WERI-Rb-1 (cell line): Measurements from ENCODE around the gene MADD.

Source experiments
- DNase-seq: peaks from one replicate; pipeline ENCODE4 v3.0.0-alpha.2; 2020
- H3K27ac ChIP-seq: fragments of 250-450 bp; sonication (Bioruptor Pico); 2 replicates; pipeline ENCODE4 v1.5.1; 2020; ENCODE audit warnings: mild to moderate bottlenecking, moderate library complexity
- H3K27me3 ChIP-seq: fragments of 250-450 bp; sonication (Bioruptor Pico); 2 replicates; pipeline ENCODE4 v1.5.1; 2021; ENCODE audit warnings: mild to moderate bottlenecking, low read depth, moderate library complexity; ENCODE audit not compliant: insufficient read depth, severe bottlenecking
- H3K36me3 ChIP-seq: fragments of 250-450 bp; sonication (Bioruptor Pico); 2 replicates; pipeline ENCODE4 v1.5.1; 2020; ENCODE audit warnings: mild to moderate bottlenecking, moderate library complexity
- H3K4me3 ChIP-seq: 2 replicates; pipeline ENCODE4 v1.5.1; 2011; ENCODE audit warnings: low read depth, mild to moderate bottlenecking, control low read depth, low read length
- H3K9me3 ChIP-seq: fragments of 250-450 bp; sonication (Bioruptor Pico); 2 replicates; pipeline ENCODE4 v1.5.1; 2021; ENCODE audit warnings: mild to moderate bottlenecking, moderate library complexity; ENCODE audit not compliant: severe bottlenecking
- TF ChIP-seq, protein P1 (sequence below): IDR thresholded peaks from 2 replicates; pipeline ENCODE4 v1.5.1; 2011; ENCODE audit warnings: low read depth, mild to moderate bottlenecking, control low read depth, inconsistent platforms, low read length

The MADD gene

DNA sequence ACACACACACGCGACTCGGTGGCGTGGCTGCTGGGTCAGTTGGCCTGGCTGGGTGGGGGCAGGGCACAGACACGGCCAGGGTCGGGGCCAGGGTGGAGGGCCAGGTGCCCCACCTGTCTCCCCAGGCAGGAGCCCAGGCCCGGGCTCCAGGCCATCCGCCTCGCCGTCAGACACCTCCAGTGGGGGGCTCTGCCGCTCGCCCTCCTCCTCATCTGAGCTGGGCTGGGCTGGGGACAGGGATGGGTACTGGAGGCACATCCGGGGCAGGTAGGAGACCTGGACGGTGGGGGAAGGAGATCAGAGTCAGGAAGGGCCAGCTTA lies 88.8 kb downstream of the MADD start:
- H3K4me3 ChIP-seq = no peak overlapping the region
- H3K36me3 ChIP-seq = no peaks in the 10 kb centered on the region
- H3K27ac ChIP-seq = no peak overlapping the region
- no peaks in the 10 kb centered on the region for H3K9me3 ChIP-seq
- TF ChIP-seq, protein P1, sequence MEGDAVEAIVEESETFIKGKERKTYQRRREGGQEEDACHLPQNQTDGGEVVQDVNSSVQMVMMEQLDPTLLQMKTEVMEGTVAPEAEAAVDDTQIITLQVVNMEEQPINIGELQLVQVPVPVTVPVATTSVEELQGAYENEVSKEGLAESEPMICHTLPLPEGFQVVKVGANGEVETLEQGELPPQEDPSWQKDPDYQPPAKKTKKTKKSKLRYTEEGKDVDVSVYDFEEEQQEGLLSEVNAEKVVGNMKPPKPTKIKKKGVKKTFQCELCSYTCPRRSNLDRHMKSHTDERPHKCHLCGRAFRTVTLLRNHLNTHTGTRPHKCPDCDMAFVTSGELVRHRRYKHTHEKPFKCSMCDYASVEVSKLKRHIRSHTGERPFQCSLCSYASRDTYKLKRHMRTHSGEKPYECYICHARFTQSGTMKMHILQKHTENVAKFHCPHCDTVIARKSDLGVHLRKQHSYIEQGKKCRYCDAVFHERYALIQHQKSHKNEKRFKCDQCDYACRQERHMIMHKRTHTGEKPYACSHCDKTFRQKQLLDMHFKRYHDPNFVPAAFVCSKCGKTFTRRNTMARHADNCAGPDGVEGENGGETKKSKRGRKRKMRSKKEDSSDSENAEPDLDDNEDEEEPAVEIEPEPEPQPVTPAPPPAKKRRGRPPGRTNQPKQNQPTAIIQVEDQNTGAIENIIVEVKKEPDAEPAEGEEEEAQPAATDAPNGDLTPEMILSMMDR = no peak
- no peaks in the 10 kb centered on the region for H3K27me3 ChIP-seq
- no peak for DNase-seq

DNA sequence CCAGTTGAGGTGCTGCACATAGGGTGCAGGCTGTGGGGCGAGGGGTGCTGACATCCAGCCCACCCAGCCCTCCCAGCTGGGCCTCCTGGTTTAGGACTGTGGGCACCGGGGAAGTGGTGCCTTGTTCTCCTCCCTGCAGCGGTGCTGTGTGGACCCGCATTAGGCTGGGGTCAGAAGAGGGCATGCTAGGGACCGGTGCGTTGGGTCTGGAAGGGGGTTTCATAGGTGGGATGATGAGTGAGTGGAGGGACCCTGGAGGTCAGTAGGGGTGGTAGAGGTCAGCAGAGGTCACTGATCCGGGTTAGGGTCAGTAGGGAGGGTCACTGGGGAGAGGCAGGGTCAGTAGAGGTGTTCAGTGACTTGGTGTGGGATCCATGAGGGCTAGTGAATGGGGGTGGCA lies 89.2 kb downstream of the MADD start:
- DNase-seq = no peak
- Histone ChIP-seq H3K9me3 (no peaks in the 10 kb centered on the region), H3K36me3 (no peaks in the 10 kb centered on the region), H3K27ac (no peak overlapping the region), H3K4me3 (no peak overlapping the region), H3K27me3 (no peaks in the 10 kb centered on the region)
- TF ChIP-seq, protein P1 = no peak

DNA sequence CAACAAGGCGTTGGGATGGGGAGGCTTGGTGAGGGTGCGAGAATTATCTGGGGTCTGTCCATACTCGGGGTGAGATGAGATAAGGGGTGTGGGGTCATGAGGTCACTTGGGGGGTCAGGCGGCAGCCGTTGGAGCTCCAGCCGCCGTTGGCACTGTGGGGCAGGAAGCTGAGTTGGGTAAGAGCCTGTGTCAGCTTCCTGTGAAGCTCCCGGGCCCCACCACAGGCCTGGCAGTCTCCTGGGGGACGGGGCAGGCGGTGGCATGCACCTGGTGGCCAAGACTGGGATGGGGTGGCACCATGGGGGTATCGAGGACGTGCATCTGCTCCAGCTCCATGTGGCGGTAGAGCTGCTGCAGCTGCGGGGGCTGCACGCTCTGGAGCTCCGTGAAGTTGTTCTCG lies 89.7 kb downstream of the MADD start:
- Histone ChIP-seq H3K27ac (no peak overlapping the region), H3K4me3 (no peak overlapping the region)
- DNase-seq = no peak

DNA sequence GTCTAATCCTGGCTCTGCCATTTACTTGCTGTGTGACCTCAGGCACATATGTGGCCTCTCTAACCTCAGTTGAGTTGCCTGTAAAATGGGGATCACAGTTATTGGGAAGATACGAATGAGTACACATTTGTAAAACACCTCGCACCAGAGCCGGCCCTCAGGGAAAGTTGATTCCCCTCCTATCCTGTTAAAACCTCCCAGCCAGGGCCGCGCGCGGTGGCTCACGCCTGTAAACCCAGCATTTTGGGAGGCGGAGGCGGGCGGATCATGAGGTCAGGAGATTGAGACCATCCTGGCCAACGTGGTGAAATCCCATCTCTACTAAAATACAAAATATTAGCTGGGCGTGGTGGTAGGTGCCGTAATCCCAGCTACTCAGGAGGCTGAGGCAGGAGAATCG lies 90.4 kb downstream of the MADD start:
- Histone ChIP-seq H3K27ac (no peak overlapping the region), H3K36me3 (no peaks in the 10 kb centered on the region), H3K27me3 (no peaks in the 10 kb centered on the region), H3K9me3 (no peaks in the 10 kb centered on the region), H3K4me3 (no peak overlapping the region)
- no peak for DNase-seq
- TF ChIP-seq, protein P1 = no peak

More for the DNA sequence above, 89.7 kb downstream of the MADD start:
- no peaks in the 10 kb centered on the region for H3K27me3 ChIP-seq
- no peaks in the 10 kb centered on the region for H3K36me3 ChIP-seq
- no peaks in the 10 kb centered on the region for H3K9me3 ChIP-seq
- TF ChIP-seq, protein P1 = no peak

DNA sequence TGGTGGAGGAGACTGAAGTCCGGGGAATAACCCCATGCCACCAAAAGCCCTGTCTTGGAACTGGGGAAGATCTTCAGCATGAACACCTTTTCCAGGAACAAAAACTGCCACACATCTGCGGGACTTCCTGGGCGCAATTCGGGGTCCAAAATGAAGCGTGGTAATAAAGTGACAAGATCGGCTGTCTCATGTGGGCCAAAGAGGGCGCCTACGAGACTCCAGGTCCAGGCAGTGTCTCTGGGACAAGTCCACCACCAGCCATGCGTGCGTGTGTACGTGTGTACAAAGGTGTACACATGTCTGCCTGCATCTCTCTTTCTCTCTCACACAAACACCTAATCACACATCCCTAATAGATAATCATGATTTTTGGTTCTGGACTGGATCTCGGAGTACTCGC lies 91.5 kb downstream of the MADD start:
- Histone ChIP-seq H3K36me3 (no peaks in the 10 kb centered on the region), H3K4me3 (no peak overlapping the region), H3K9me3 (no peaks in the 10 kb centered on the region), H3K27ac (no peak overlapping the region), H3K27me3 (no peaks in the 10 kb centered on the region)
- TF ChIP-seq, protein P1 = no peak
- DNase-seq = no peak

DNA sequence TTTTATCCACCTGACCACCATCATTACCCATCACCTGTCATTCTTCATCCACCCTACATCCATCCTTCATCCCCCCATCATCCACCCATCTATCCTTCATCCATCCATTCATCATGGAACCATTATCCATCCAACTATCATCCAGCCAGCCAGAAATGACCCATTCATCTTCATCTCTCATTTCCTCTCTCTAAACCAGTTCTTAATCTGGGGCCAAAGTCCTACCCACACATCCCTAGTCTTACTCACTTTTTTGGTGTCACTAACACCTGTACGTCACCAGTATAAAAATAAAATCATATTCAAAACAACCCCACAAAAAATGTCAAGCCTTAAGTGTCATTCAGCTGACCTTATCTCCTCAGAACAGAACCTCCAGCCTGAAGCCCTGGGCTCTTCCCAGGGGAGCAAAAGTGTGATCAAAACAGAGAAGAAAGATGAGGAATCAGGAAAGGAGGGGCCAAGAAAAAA lies 96.1 kb downstream of the MADD start:
- no peak for DNase-seq
- no peak overlapping the region for H3K4me3 ChIP-seq
- no peaks in the 10 kb centered on the region for H3K27me3 ChIP-seq
- TF ChIP-seq, protein P1 = no peak
- no peak overlapping the region for H3K27ac ChIP-seq
- H3K9me3 ChIP-seq = no peaks in the 10 kb centered on the region
- no peaks in the 10 kb centered on the region for H3K36me3 ChIP-seq
